Keratinocyte (primary cell): ENCODE data around the gene PLAU. TPM values are rescaled to one million over a fixed set of nuclear protein-coding genes. Genes with fewer than 3 reads are reported as not detected.

Experiments
- DNase-seq: peaks from one replicate; pipeline ENCODE4 v3.0.0-alpha.2; 2011; ENCODE audit warnings: low read depth, missing footprints, low spot score
- FAIRE-seq: peaks from 2 replicates; lab custom pipeline; 2011; peaks lifted over from hg19 to GRCh38; lab: Jason Lieb, UNC
- H2AFZ ChIP-seq: 2 replicates; pipeline ENCODE4 v1.6.0; 2012; ENCODE audit warnings: low read length, control low read depth, inconsistent platforms; ENCODE audit not compliant: control insufficient read depth
- H3K27ac ChIP-seq: 2 replicates; pipeline ENCODE4 v1.5.1; 2011; ENCODE audit warnings: low read length; ENCODE audit not compliant: control insufficient read depth, insufficient read depth
- H3K27me3 ChIP-seq: 3 replicates; pipeline ENCODE4 v1.6.0; 2011; ENCODE audit warnings: low read length; ENCODE audit not compliant: control insufficient read depth, insufficient read depth; ENCODE audit errors: extremely low read depth
- H3K36me3 ChIP-seq, 2 experiments: 2 replicates in 1 of 2; 3 replicates in 1 of 2; pipeline ENCODE4 v1.5.1; 2011; ENCODE audit warnings: low read length in 2 of 2, mild to moderate bottlenecking in 1 of 2; ENCODE audit not compliant: control insufficient read depth in 2 of 2, insufficient read depth in 2 of 2; ENCODE audit errors: extremely low read depth in 1 of 2
- H3K4me1 ChIP-seq: 3 replicates; pipeline ENCODE4 v1.5.1; 2011; ENCODE audit warnings: low read length; ENCODE audit not compliant: control insufficient read depth, insufficient read depth; ENCODE audit errors: extremely low read depth
- H3K4me2 ChIP-seq: 3 replicates; pipeline ENCODE4 v1.6.0; 2011; ENCODE audit warnings: low read depth, low read length; ENCODE audit not compliant: control insufficient read depth, insufficient read depth; ENCODE audit errors: extremely low read depth
- H3K4me3 ChIP-seq, 3 experiments: fragments of 200-600 bp in 1 of 3; sonication (generic) in 1 of 3; 2 replicates in 2 of 3; 3 replicates in 1 of 3; pipeline ENCODE4 v1.5.1; 2011 to 2016; ENCODE audit warnings: low read length in 3 of 3, mild to moderate bottlenecking in 3 of 3, control low read depth in 2 of 3, inconsistent platforms in 1 of 3, low read depth in 1 of 3, mixed read lengths in 1 of 3, mixed run types in 1 of 3, moderate library complexity in 1 of 3; ENCODE audit not compliant: control insufficient read depth in 2 of 3, insufficient read depth in 2 of 3; ENCODE audit errors: extremely low read depth in 1 of 3
- H3K79me2 ChIP-seq: 2 replicates; pipeline ENCODE4 v1.6.0; 2012; ENCODE audit warnings: low read length; ENCODE audit not compliant: control insufficient read depth, insufficient read depth
- H3K9ac ChIP-seq: 3 replicates; pipeline ENCODE4 v1.6.0; 2011; ENCODE audit warnings: low read length; ENCODE audit not compliant: control insufficient read depth, insufficient read depth; ENCODE audit errors: extremely low read depth
- H3K9me1 ChIP-seq: 3 replicates; pipeline ENCODE4 v1.6.0; 2011; ENCODE audit warnings: low read length; ENCODE audit not compliant: control insufficient read depth, insufficient read depth; ENCODE audit errors: extremely low read depth
- H3K9me3 ChIP-seq: 2 replicates; pipeline ENCODE4 v1.5.1; 2012; ENCODE audit warnings: low read depth, low read length; ENCODE audit not compliant: control insufficient read depth
- H4K20me1 ChIP-seq: 3 replicates; pipeline ENCODE4 v1.6.0; 2011; ENCODE audit warnings: low read length; ENCODE audit not compliant: control insufficient read depth, insufficient read depth; ENCODE audit errors: extremely low read depth
- CTCF ChIP-seq, 3 experiments: IDR thresholded peaks in 1 of 3; conservative IDR thresholded peaks in 1 of 3; optimal IDR thresholded peaks in 1 of 3; 2 replicates in 2 of 3; 3 replicates in 1 of 3; pipeline versions ENCODE3 to v1.5.1; 2011; ENCODE audit warnings: low read length in 3 of 3, mild to moderate bottlenecking in 3 of 3, moderate library complexity in 2 of 3, control low read depth in 1 of 3, inconsistent platforms in 1 of 3; ENCODE audit not compliant: insufficient read depth in 2 of 3; ENCODE audit errors: extremely low read depth in 1 of 3
- EZH2 ChIP-seq: IDR thresholded peaks from one replicate; pipeline ENCODE4 v1.6.1; 2012; ENCODE audit warnings: inconsistent platforms, mild to moderate bottlenecking, low read length, moderate library complexity
- dilution Hi-C: fragments of 300-500 bp; cut with MboI; formaldehyde crosslinking; loops from one replicate; pipeline ENCODE4 v1.7.0; 2020; ENCODE audit warnings: low sequenced_read_pairs; ENCODE audit not compliant: extremely low pct_ligation_motif_present
- polyA plus RNA-seq, 5 experiments: library from polyadenylated mRNA; depleted of rRNA in 3 of 5; stranded (reverse) in 3 of 5; stranded (forward) in 1 of 5; unstranded in 1 of 5; fragments of >200 nt; gene quantifications; 1 replicate in 1 of 5; 2 replicates in 3 of 5; 3 replicates in 1 of 5; pipeline versions ENCODE4 v1.2.1 to v1.2.3, GENCODE V29; 2011 to 2012; ENCODE audit warnings: missing spikeins in 2 of 5, low read depth in 1 of 5, low replicate concordance in 1 of 5

PLAU gene
- polyA plus RNA-seq, 1 donor (not counting 4 experiments of a cell fraction or from before 2014, with no cell fraction given): 262 TPM

DNA sequence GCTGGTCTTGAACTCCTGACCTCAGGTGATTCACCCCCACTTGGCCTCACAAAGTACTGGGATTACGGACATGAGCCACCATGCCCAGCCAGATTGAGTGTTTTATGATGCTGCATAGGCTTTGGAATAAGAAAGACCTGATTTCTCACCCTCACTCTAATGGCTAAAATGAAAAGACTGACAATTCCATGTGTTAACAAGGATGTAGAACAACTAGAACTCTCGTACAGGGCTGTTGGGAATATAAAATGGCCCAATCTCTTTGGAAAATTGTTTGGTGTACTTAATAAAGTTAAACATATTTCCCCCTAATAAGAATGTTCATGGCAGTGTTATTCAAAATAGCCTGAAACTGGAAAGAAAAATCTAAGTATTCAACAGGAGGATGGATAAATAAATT lies 43.8 kb downstream of the PLAU start:
- dilution Hi-C loops: no loop called here
- Histone ChIP-seq H3K4me3 (no peak overlapping the region), H3K79me2 (no peaks in the 10 kb centered on the region), H3K36me3 (no peaks in the 10 kb centered on the region), H2AFZ (no peak overlapping the region), H3K4me2 (no peak overlapping the region), H3K4me1 (peaks cover 7% of the 10 kb centered on the region), H3K9ac (no peak overlapping the region), H3K9me3 (no peaks in the 10 kb centered on the region), H4K20me1 (no peaks in the 10 kb centered on the region), H3K27me3 (no peaks in the 10 kb centered on the region), H3K9me1 (peaks cover 2% of the 10 kb centered on the region), H3K27ac (no peak overlapping the region)
- DNase-seq (no peak), FAIRE-seq (no peak)
- TF ChIP-seq EZH2 (no peak), CTCF (optimal IDR thresholded peaks at IDR 0.05 in 1 of 3, IDR thresholded peaks at IDR 0.05 in 1 of 3, conservative IDR thresholded peaks at IDR 0.05 in 1 of 3; ENCODE audit: extremely low read depth in 1 of 3, insufficient read depth in 2 of 3, low read length in 3 of 3) (no peak)

DNA sequence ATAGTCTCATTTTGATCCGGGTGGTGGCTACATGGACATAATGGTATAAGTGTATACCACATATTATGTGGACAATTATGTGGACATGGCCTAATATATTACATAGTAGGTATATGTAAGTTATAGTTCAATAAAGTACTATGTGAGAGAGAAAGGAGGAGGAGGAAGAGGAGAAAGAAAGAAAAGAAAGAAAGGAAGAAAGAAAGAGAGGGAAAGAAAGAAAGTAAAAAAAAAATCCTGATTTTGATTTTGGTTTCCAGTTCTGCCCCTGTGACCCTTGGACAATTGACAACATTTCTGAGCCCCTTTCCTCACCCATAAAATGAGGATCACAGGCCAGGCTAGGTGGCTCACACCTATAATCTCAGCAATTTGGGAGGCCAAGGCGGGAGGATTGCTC lies 44.8 kb downstream of the PLAU start:
- dilution Hi-C loops: no loop called here
- H3K36me3 ChIP-seq: no peaks in the 10 kb centered on the region

More for the DNA sequence above, 44.8 kb downstream of the PLAU start:
- FAIRE-seq (no peak), DNase-seq (no peak)
- Histone ChIP-seq H3K27ac (no peak overlapping the region), H3K4me3 (no peak overlapping the region), H3K9me1 (peaks cover 2% of the 10 kb centered on the region), H3K79me2 (no peaks in the 10 kb centered on the region), H2AFZ (no peak overlapping the region), H3K9me3 (no peaks in the 10 kb centered on the region), H3K4me2 (no peak overlapping the region), H3K4me1 (peaks cover 7% of the 10 kb centered on the region), H3K9ac (no peak overlapping the region), H4K20me1 (no peaks in the 10 kb centered on the region), H3K27me3 (no peaks in the 10 kb centered on the region)
- no peak for TF ChIP-seq EZH2
- no peak for TF ChIP-seq CTCF (optimal IDR thresholded peaks at IDR 0.05 in 1 of 3, IDR thresholded peaks at IDR 0.05 in 1 of 3, conservative IDR thresholded peaks at IDR 0.05 in 1 of 3; ENCODE audit: extremely low read depth in 1 of 3, insufficient read depth in 2 of 3, low read length in 3 of 3)
